Tibial nerve (tissue), 3 donors: ENCODE data around the gene PDLIM5.

Experiments used
- POLR2A ChIP-seq, 2 donors: fragments of 450-650 bp; IDR thresholded peaks; one replicate each; pipeline ENCODE4 v1.6.1; 2017; ENCODE audit warnings: antibody characterized with exemption in 2 of 2, mild to moderate bottlenecking in 2 of 2, moderate library complexity in 2 of 2
- TF ChIP-seq, protein P1 (sequence below), 5 experiments: fragments of 200-600 bp in 3 of 5; fragments of 450-650 bp in 2 of 5; sonication (generic) in 3 of 5; IDR thresholded peaks; one replicate each; pipeline ENCODE4 v1.5.1; 2016 to 2019; ENCODE audit warnings: antibody characterized with exemption in 5 of 5, mild to moderate bottlenecking in 3 of 5, moderate library complexity in 2 of 5

GRCh38 chr4:94507281-94507680 lies 55.5 kb downstream of the PDLIM5 start:
- no peak for TF ChIP-seq POLR2A (IDR thresholded peaks at IDR 0.05)
- TF ChIP-seq, protein P1, sequence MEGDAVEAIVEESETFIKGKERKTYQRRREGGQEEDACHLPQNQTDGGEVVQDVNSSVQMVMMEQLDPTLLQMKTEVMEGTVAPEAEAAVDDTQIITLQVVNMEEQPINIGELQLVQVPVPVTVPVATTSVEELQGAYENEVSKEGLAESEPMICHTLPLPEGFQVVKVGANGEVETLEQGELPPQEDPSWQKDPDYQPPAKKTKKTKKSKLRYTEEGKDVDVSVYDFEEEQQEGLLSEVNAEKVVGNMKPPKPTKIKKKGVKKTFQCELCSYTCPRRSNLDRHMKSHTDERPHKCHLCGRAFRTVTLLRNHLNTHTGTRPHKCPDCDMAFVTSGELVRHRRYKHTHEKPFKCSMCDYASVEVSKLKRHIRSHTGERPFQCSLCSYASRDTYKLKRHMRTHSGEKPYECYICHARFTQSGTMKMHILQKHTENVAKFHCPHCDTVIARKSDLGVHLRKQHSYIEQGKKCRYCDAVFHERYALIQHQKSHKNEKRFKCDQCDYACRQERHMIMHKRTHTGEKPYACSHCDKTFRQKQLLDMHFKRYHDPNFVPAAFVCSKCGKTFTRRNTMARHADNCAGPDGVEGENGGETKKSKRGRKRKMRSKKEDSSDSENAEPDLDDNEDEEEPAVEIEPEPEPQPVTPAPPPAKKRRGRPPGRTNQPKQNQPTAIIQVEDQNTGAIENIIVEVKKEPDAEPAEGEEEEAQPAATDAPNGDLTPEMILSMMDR (IDR thresholded peaks at IDR 0.05) = no peak
